ENCODE measurements around the gene TUBGCP3.

- TF ChIP-seq CTCF (IDR thresholded peaks at IDR 0.05) (no peak), POLR2A (IDR thresholded peaks at IDR 0.05) (no peak)
These were observed 125.5 kb downstream of the TUBGCP3 start for GRCh38 chr13:112462408-112462807.
